HAP-1 (cell line): ENCODE measurements around the gene TRRAP.

ENCODE experiments used
- DNase-seq, 2 experiments: peaks; one replicate each; pipeline ENCODE4 v3.0.0-alpha.2; 2016 to 2020; ENCODE audit warnings: low spot score in 2 of 2
- H3K27me3 ChIP-seq: fragments of 250-450 bp; sonication (Bioruptor Pico); 2 replicates; pipeline ENCODE4 v1.5.1; 2020; ENCODE audit warnings: low read depth, mild to moderate bottlenecking, moderate library complexity
- H3K36me3 ChIP-seq: fragments of 250-450 bp; sonication (Bioruptor Pico); replicated peaks from 2 replicates; pipeline ENCODE4 v1.5.1; 2020; ENCODE audit warnings: mild to moderate bottlenecking
- H3K4me1 ChIP-seq: fragments of 250-450 bp; sonication (Bioruptor Pico); 2 replicates; pipeline ENCODE4 v1.5.1; 2020; ENCODE audit warnings: mild to moderate bottlenecking
- H3K4me3 ChIP-seq: fragments of 250-450 bp; sonication (Bioruptor Pico); 2 replicates; pipeline ENCODE4 v1.5.1; 2020; ENCODE audit warnings: mild to moderate bottlenecking, moderate library complexity
- H3K9me3 ChIP-seq: fragments of 250-450 bp; sonication (Bioruptor Pico); 2 replicates; pipeline ENCODE4 v1.5.1; 2020; ENCODE audit warnings: mild to moderate bottlenecking, moderate library complexity
- in situ Hi-C: fragments of 300-500 bp; cut with MboI; formaldehyde crosslinking; loops from 3 replicates; pipeline ENCODE4 v1.14.3; 2020; ENCODE audit warnings: low sequenced_read_pairs, inconsistent platforms, mixed read lengths

Gene TRRAP

DNA sequence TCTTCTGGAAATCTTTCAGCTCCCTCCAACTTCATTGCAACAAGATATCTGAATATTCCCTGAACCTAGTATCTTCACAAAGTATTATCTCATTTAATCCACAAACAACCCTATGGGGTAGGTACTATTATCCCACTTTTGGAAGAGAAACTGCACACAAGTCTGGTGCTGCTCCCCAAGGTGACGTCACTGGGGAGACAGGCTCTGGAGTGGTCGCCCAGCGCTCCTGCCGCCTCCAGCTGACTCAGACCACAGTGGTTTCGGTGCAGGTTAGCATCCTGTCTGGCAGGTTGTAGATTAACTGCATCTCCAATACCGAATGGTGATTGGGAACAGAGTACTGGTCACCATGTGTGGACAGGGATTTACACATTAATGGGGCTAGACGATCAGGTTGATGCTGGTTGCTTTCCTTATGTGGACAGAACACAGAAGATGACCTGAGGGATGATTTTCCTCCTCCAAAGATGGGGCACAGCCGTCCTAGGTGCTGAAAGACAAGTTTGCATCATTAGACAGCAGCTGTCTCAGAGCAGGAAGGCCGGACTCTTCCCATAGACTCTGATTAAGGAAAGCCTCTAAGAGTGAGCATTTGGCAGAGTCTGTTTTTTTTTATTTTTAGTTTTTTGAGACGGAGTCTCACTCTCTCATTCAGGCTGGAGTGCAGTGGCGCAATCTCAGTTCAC is 128.6 kb downstream of the TRRAP start:
- no peak for DNase-seq
- Histone ChIP-seq H3K36me3 (peaks cover 63% of the 10 kb centered on the region), H3K27me3 (no peaks in the 10 kb centered on the region), H3K4me3 (no peak overlapping the region), H3K4me1 (no peaks in the 10 kb centered on the region), H3K9me3 (no peaks in the 10 kb centered on the region)
- in situ Hi-C loops: no loop called here

DNA sequence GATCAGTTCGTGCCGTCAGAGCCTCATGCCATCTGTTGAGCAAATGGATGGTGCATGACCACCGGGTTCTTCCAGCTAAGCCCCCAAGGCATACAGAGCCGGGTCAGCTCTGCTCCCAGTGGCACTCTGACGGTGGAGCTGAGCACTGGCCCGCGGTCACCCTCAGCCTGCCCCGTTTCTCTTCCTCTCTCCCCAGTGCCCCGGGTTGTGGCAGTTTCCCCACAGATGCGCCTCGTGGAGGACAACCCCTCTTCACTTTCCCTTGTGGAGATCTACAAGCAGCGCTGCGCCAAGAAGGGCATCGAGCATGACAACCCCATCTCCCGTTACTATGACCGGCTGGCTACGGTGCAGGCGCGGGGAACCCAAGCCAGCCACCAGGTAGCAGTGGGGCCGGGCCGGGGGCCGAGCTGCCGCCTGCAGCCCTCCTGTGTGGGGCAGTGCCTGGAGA is 129.9 kb downstream of the TRRAP start:
- in situ Hi-C loops: no loop called here
- H3K4me3 ChIP-seq: no peak overlapping the region
- no peaks in the 10 kb centered on the region for H3K4me1 ChIP-seq
- H3K27me3 ChIP-seq: no peaks in the 10 kb centered on the region
- no peaks in the 10 kb centered on the region for H3K9me3 ChIP-seq
- H3K36me3 ChIP-seq: peaks cover 76% of the 10 kb centered on the region
- DNase-seq: no peak

DNA sequence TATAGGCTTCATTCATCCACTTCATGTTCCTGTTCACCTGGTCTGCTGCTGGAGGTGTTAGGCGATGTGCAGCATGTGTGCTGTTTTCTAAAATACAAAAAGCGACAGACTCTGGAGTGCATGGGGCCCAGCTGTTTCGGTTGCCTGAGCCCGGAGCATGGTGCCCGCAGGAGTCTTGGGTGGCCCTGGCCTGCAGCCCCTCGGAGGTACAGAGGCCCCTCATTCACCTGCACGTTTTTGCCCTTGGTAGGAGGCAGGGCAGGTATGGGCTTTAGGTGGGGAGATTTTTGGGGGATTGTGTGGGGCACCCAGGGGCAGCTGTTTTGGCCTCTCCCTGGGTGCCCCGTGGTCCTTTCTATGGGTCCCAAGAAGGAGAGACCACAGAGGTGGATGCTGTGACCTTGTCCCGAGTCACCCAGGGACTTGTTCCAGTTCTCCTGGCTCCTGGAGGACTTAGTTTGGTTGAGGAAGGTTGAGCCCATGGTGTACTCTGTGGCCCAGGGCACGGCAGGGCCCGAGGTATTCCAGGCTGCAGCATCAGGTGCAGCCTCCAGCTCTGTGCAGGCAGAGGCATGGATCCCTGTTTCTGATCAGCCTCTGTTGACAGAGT is 130.7 kb downstream of the TRRAP start:
- no peaks in the 10 kb centered on the region for H3K4me1 ChIP-seq
- H3K27me3 ChIP-seq: no peaks in the 10 kb centered on the region
- no peaks in the 10 kb centered on the region for H3K9me3 ChIP-seq
- peaks cover 83% of the 10 kb centered on the region for H3K36me3 ChIP-seq
- no peak overlapping the region for H3K4me3 ChIP-seq
- in situ Hi-C loops: no loop called here
- DNase-seq: no peak

DNA sequence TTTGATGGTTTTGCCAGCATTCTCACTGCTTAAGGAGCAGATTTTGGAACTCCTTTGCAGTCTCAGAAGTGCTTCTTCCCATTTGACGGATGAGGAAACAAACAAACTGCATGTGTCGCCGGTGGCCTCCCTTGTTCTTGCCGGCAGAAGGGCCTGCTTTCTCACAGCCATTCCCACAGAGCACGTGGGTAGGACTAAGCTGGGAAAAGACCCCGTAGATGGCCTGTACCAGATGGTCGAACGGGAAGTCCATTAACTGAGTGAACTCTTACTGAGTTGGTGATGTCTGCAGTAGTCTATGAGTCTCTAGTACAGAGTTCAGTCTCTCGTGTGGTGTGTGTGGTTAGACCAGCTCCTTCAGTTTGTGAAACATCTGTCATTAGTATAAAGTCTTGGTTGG is 131.9 kb downstream of the TRRAP start:
- Histone ChIP-seq H3K27me3 (no peaks in the 10 kb centered on the region), H3K36me3 (peaks cover 82% of the 10 kb centered on the region), H3K4me1 (no peaks in the 10 kb centered on the region), H3K9me3 (no peaks in the 10 kb centered on the region), H3K4me3 (no peak overlapping the region)
- no peak for DNase-seq
- in situ Hi-C loops: no loop called here

DNA sequence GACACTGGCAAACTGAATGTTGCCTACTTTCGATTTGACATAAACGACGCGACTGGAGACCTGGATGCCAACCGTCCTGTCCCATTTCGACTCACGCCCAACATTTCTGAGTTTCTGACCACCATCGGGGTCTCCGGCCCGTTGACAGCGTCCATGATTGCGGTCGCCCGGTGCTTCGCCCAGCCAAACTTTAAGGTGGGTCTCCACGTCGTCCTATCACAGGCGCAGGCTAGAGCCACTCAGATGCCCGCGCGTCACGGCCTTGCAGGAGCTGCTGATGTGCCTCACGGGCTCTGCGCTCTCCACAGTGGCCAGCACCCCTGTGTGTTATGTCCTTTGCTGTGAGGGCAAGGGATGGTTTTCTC is 133.0 kb downstream of the TRRAP start:
- H3K4me1 ChIP-seq: no peaks in the 10 kb centered on the region
- H3K4me3 ChIP-seq: no peak overlapping the region
- no peaks in the 10 kb centered on the region for H3K27me3 ChIP-seq
- no peaks in the 10 kb centered on the region for H3K9me3 ChIP-seq
- peaks cover 80% of the 10 kb centered on the region for H3K36me3 ChIP-seq
- in situ Hi-C loops: no loop called here
- DNase-seq: no peak

DNA sequence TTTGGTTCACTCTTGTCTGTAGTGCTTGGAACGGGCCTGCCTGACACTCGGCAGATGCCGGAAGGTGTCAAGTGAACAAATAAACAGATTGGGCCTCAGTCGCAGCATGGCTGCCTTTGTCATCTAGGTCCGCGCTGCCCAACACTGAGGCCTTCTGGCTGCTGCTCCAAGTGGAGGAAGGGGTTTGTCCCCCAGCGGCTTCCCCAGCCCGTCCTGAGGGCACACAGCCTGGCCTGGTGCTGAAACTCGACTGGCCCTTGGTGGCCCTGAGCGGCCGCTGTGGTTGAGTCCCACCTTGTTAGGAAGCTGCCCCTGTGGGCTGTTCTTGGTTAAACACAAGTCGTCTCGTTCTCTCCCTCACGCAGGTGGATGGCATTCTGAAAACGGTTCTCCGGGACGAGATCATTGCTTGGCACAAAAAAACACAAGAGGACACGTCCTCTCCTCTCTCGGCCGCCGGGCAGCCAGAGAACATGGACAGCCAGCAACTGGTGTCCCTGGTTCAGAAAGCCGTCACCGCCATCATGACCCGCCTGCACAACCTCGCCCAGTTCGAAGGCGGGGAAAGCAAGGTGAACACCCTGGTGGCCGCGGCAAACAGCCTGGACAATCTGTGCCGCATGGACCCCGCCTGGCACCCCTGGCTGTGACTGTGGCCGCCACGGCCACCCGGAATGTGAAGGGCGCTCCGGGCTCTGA is 133.5 kb downstream of the TRRAP start:
- no peaks in the 10 kb centered on the region for H3K27me3 ChIP-seq
- H3K9me3 ChIP-seq: no peaks in the 10 kb centered on the region
- no peaks in the 10 kb centered on the region for H3K4me1 ChIP-seq
- H3K36me3 ChIP-seq: peaks cover 75% of the 10 kb centered on the region
- no peak for DNase-seq
- H3K4me3 ChIP-seq: no peak overlapping the region
- in situ Hi-C loops: no loop called here

DNA sequence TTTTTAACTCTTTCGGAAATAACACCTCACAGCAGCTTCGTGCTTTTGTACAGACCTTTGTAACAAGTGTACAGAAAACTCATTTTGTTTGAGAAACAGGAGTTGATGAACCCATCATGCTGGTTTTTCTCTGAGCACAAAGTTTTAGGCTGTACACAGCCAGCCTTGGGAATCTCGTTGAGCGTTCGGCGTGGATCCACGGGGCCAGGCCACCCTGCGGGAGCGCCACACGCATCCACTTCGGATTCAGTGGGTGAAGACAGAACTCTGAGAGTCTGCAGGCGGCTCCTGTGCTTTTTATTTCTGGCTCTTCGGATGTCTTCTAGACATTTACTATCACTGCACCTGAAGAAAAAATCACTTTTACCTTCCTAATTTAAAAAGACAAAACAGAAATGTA is 134.4 kb downstream of the TRRAP start:
- peaks cover 72% of the 10 kb centered on the region for H3K36me3 ChIP-seq
- no peak for DNase-seq
- H3K27me3 ChIP-seq: no peaks in the 10 kb centered on the region
- in situ Hi-C loops: no loop called here
- H3K4me1 ChIP-seq: no peaks in the 10 kb centered on the region
- no peak overlapping the region for H3K4me3 ChIP-seq
- H3K9me3 ChIP-seq: no peaks in the 10 kb centered on the region

DNA sequence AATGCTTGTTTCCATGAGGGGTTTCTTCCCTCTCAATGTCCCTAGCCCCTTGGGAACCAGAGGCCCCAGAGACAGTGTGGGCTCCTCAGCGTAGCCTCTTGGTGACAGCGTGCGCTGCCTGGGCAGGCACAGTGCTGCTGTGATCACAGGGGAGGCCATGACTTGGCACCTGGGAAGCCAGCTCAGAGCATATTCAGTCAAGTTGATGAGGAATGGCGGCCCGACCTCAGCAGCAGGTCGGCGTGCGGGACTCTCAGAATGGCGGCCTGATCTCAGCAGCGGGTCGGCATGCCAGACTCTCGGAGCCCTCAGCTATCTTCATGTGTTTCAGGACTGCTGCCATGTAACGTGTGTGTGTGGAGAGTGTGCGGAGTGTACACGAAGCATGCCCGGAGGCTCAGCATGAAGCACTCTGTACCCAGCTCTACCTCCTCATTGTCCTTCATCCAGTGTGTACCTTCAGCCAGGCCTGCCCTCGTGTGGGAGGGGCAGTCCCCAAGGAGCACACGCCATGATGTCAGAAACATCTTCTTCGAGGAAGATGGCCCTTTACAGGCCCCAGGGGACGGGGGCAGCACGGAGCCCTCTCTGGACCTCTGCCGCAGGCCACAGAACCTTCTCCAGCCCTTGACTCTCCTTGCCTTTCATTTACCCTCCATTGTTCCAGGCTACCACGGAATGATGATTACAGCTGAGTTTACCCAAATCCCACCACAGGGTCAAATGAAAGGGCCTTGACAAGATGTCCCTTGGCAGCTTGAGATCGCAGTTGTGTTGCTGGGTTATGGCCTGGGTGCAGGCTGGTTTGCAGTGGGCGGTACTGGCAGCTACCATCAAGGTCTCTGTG is 135.2 kb downstream of the TRRAP start:
- DNase-seq: no peak
- no peaks in the 10 kb centered on the region for H3K9me3 ChIP-seq
- peaks cover 4% of the 10 kb centered on the region; the same call in 1 of the 2 replicates for H3K4me1 ChIP-seq
- peaks cover 67% of the 10 kb centered on the region for H3K36me3 ChIP-seq
- in situ Hi-C loops: no loop called here
- no peaks in the 10 kb centered on the region for H3K27me3 ChIP-seq
- no peak overlapping the region for H3K4me3 ChIP-seq

DNA sequence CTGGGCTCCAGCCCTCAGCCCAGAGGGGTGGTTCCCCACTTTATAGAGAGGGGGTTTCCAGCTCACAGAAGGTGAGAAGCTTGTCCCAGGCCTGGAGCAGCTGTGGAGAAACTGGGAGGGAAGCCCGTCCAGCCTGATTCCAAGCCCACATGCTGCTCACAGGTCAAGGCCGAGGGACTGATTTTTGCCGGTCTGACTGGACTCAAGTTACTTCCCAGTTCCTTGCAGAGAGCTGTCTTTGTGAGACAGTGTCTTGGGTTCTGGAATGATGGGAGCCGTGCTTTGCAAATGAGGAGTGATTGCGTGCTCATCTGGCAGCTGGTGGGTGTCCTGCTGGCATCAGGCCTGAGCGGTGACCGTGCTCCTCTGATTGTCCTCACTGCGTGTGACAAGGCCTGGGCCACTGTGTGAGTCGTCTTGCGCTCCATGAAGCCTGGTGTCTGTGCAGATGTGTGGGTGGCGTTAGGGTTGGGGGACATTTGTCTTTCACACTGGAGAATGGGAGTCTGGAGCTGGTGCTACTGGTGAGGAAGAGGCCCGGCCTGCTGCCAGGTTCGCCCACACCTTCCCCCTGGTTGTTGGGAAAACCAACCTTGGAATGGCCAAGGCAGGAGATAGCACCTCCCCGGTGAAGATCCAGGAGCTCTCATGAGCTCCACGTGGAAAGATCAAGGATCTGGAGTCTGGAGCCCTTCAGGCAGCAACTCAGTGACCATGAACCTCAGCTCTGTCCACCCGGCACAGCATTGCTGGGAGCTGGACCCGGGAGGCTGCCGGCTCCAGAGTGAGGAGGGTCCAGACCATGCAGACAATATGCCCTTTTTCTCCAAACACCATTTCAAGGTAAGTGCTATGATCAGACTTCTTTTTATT is 136.0 kb downstream of the TRRAP start:
- peaks cover 7% of the 10 kb centered on the region; the same call in 1 of the 2 replicates for H3K4me1 ChIP-seq
- in situ Hi-C loops: no loop called here
- DNase-seq: no peak
- peaks cover 58% of the 10 kb centered on the region for H3K36me3 ChIP-seq
- no peaks in the 10 kb centered on the region for H3K27me3 ChIP-seq
- no peaks in the 10 kb centered on the region for H3K9me3 ChIP-seq
- no peak overlapping the region for H3K4me3 ChIP-seq

DNA sequence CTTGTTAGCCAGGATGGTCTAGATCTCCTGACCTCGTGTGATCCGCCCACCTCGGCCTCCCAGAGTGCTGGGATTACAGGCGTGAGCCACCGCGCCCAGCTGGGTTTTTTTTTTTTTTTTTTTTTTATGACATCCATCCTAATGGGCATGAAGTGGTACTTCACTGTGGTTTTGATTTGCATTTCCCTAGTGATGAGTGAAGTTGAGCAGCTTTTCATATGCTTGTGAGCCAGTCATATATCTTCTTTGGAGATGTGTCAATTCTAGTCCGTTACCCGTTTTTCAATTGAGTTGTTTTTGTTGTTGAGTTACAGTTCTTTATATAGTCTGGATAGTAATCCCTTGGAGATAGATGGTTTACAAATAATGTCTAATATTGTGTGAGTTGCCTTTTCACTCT is 137.9 kb downstream of the TRRAP start:
- Histone ChIP-seq H3K9me3 (no peaks in the 10 kb centered on the region), H3K36me3 (peaks cover 55% of the 10 kb centered on the region), H3K27me3 (no peaks in the 10 kb centered on the region), H3K4me3 (no peak overlapping the region), H3K4me1 (peaks cover 14% of the 10 kb centered on the region)
- no peak for DNase-seq
- in situ Hi-C loops: no loop called here

DNA sequence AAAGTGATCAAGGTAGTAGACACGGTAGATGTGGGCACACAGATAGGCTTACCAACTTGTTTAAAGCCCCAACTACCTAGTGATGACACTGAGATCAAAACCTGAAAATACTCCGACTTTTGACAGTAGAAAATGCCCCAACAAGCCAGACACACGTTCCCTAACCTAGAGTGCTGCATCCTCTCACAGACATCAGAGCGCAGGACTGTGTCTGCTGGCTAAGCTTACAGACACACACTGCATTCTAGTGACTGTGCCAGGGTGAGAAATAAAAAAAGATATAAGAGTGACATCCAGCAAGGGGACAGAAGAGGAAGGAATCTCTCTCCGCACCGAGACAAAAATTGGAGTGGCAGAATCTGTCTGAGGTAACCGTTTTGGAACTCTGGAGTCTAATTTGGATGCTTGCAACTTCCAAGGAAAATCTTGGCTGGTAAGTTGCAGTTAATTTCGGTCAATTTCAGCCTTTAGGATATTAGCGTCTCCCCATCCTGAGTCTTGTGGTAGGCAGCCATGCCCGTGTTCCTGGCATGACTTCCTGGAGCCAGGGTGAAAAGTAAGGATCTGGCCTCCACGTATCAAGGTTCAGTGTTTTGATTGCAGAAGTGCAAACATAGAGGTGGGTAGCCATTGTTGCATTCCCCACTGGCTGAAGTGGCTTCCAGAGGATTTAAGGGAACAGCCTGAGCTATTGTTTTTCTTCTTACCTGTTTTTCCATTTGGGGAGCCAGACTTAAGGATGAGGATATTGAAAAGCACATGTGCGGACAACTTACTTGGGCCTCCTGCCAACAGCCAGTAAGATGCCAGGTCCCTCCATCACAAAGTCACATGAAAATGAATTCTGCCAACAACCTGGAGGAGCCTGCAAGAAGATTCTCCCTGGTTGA is 141.4 kb downstream of the TRRAP start:
- DNase-seq: no peak
- Histone ChIP-seq H3K27me3 (no peaks in the 10 kb centered on the region), H3K9me3 (no peaks in the 10 kb centered on the region), H3K4me1 (peaks cover 18% of the 10 kb centered on the region), H3K36me3 (peaks cover 21% of the 10 kb centered on the region), H3K4me3 (no peak overlapping the region)
- in situ Hi-C loops: no loop called here

DNA sequence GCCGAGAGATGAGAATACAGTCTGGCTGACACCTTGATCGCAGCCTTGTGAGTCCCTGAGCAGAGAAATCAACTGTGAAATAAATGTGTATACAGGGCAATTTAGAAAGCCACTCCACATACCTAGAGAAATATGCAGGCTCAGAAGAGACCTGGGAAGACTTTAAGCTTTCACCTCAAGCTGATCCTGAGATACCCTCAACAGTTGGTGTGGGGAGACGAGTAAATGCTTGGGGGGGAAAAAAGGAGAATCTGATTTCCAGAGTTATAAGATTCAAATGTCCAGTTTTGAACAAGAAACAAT is 142.0 kb downstream of the TRRAP start:
- in situ Hi-C loops: no loop called here
- DNase-seq: no peak
- no peaks in the 10 kb centered on the region for H3K9me3 ChIP-seq
- peaks cover 16% of the 10 kb centered on the region for H3K36me3 ChIP-seq
- H3K27me3 ChIP-seq: no peaks in the 10 kb centered on the region
- peaks cover 18% of the 10 kb centered on the region for H3K4me1 ChIP-seq
- H3K4me3 ChIP-seq: no peak overlapping the region
